SU-DHL-6 (cell line): ENCODE results near the gene MUC5B.

ENCODE experiments used
- CTCF ChIP-seq: fragments of 200-600 bp; sonication (generic); IDR thresholded peaks from one replicate; pipeline ENCODE4 v1.5.1; 2017; ENCODE audit warnings: antibody characterized with exemption, mild to moderate bottlenecking, low read length, moderate library complexity; ENCODE audit not compliant: insufficient read depth, poor library complexity, severe bottlenecking
- EZH2phosphoT487 ChIP-seq: fragments of 200-600 bp; sonication (generic), shearing (Covaris generic); conservative IDR thresholded peaks from 2 replicates; pipeline ENCODE4 v1.6.1; 2018; ENCODE audit warnings: mild to moderate bottlenecking, antibody characterized with exemption, low read length, moderate library complexity, mixed read lengths

- TF ChIP-seq CTCF, result no peak
- TF ChIP-seq EZH2phosphoT487, result no peak
These were observed 47.6 kb downstream of the MUC5B start for GRCh38 chr11:1270476-1270875.
